Activated CD8-positive, alpha-beta memory T cell treated with anti-CD3 and anti-CD28 coated beads, Interleukin-2, amount 50 U/mL, for 4 hours (primary cell): ENCODE results near the gene PRELID1.
A peak's percentile ranks its signal among the peaks of the same experiment; 100 is the strongest.

Experiments
- DNase-seq: peaks from one replicate; pipeline ENCODE4 v3.0.0-alpha.2; 2020

Gene PRELID1

GRCh38 chr5:177314376-177315342, 11.1 kb downstream of the PRELID1 start:
- no peak for DNase-seq

GRCh38 chr5:177315411-177315810, 11.8 kb downstream of the PRELID1 start:
- DNase-seq: no peak

GRCh38 chr5:177316005-177316404, 12.4 kb downstream of the PRELID1 start:
- DNase-seq: no peak

- DNase-seq: peak; percentile 79
Measured at GRCh38 chr5:177317959-177318377, 14.4 kb downstream of the PRELID1 start.

- no peak for DNase-seq
Measured at GRCh38 chr5:177319913-177320588, 16.5 kb downstream of the PRELID1 start.

- DNase-seq: no peak
Measured at GRCh38 chr5:177320879-177321278, 17.3 kb downstream of the PRELID1 start.

GRCh38 chr5:177325868-177326381, 22.3 kb downstream of the PRELID1 start:
- DNase-seq: no peak

- no peak for DNase-seq
Measured at GRCh38 chr5:177327539-177328522, 24.2 kb downstream of the PRELID1 start.

- DNase-seq: no peak
Measured at GRCh38 chr5:177328545-177329231, 25.1 kb downstream of the PRELID1 start.

- no peak for DNase-seq
Measured at GRCh38 chr5:177329883-177330282, 26.3 kb downstream of the PRELID1 start.

GRCh38 chr5:177330991-177331842, 27.6 kb downstream of the PRELID1 start:
- no peak for DNase-seq

- DNase-seq: no peak
Measured at GRCh38 chr5:177332031-177332895, 28.7 kb downstream of the PRELID1 start.

GRCh38 chr5:177332896-177333260, 29.3 kb downstream of the PRELID1 start:
- DNase-seq: no peak

GRCh38 chr5:177333420-177334154, 30.0 kb downstream of the PRELID1 start:
- DNase-seq: no peak

GRCh38 chr5:177334155-177334551, 30.6 kb downstream of the PRELID1 start:
- DNase-seq: no peak

- no peak for DNase-seq
Measured at GRCh38 chr5:177334781-177335700, 31.4 kb downstream of the PRELID1 start.

- no peak for DNase-seq
Measured at GRCh38 chr5:177335701-177336065, 32.1 kb downstream of the PRELID1 start.

- DNase-seq: no peak
Measured at GRCh38 chr5:177336112-177336511, 32.5 kb downstream of the PRELID1 start.
